ENCODE results near the gene HECTD3.
"Not testable (repeated sequence)": the region's sequence is repeated elsewhere in the genome, so short reads cannot be mapped to it uniquely, and the experiment has no call there.

Gene HECTD3

GRCh38 chr1:45001576-45001975 lies 9.5 kb downstream of the HECTD3 start:
- in situ Hi-C loops (cut with MboI; ENCODE audit: low pct_unique_long_range_greater_than_20kb, low sequenced_read_pairs); DNase-seq: not testable (repeated sequence)

GRCh38 chr1:45001011-45001481 lies 10.1 kb downstream of the HECTD3 start:
- DNase-seq: no peak
- in situ Hi-C loops (cut with MboI; ENCODE audit: low pct_unique_long_range_greater_than_20kb, low sequenced_read_pairs): no loop called here

GRCh38 chr1:44999232-44999631 lies 11.9 kb downstream of the HECTD3 start:
- no peak for DNase-seq
- in situ Hi-C loops (cut with MboI; ENCODE audit: low pct_unique_long_range_greater_than_20kb, low sequenced_read_pairs): no loop called here

- in situ Hi-C loops (cut with MboI; ENCODE audit: low pct_unique_long_range_greater_than_20kb, low sequenced_read_pairs): no loop called here
- DNase-seq: no peak
These were observed 15.5 kb downstream of the HECTD3 start for GRCh38 chr1:44995467-44996238.

GRCh38 chr1:44994309-44994898 lies 16.7 kb downstream of the HECTD3 start:
- in situ Hi-C loops (cut with MboI; ENCODE audit: low pct_unique_long_range_greater_than_20kb, low sequenced_read_pairs): no loop called here
- DNase-seq: no peak

GRCh38 chr1:44988531-44989156 lies 22.5 kb downstream of the HECTD3 start:
- in situ Hi-C loops (cut with MboI; ENCODE audit: low pct_unique_long_range_greater_than_20kb, low sequenced_read_pairs): no loop called here
- no peak for DNase-seq

GRCh38 chr1:44985747-44986359 lies 25.3 kb downstream of the HECTD3 start:
- peak; percentile 9 for DNase-seq
- in situ Hi-C loops (cut with MboI; ENCODE audit: low pct_unique_long_range_greater_than_20kb, low sequenced_read_pairs): no loop called here

- in situ Hi-C loops (cut with MboI; ENCODE audit: low pct_unique_long_range_greater_than_20kb, low sequenced_read_pairs): not testable (repeated sequence)
These were observed 33.8 kb downstream of the HECTD3 start for GRCh38 chr1:44977372-44977771.

GRCh38 chr1:44976252-44976651 lies 34.9 kb downstream of the HECTD3 start:
- no peak for DNase-seq
- in situ Hi-C loops (cut with MboI; ENCODE audit: low pct_unique_long_range_greater_than_20kb, low sequenced_read_pairs): no loop called here

More at GRCh38 chr1:44977372-44977771, 33.8 kb downstream of the HECTD3 start:
- not testable (repeated sequence) for DNase-seq

- in situ Hi-C loops (cut with MboI; ENCODE audit: low pct_unique_long_range_greater_than_20kb, low sequenced_read_pairs): no loop called here
- DNase-seq: no peak
These were observed 37.5 kb downstream of the HECTD3 start for GRCh38 chr1:44973645-44974044.

GRCh38 chr1:44970317-44970716 lies 40.8 kb downstream of the HECTD3 start:
- in situ Hi-C loops (cut with MboI; ENCODE audit: low pct_unique_long_range_greater_than_20kb, low sequenced_read_pairs): no loop called here
- DNase-seq: peak; percentile 31

GRCh38 chr1:44964396-44964795 lies 46.7 kb downstream of the HECTD3 start:
- DNase-seq: no peak
- in situ Hi-C loops (cut with MboI; ENCODE audit: low pct_unique_long_range_greater_than_20kb, low sequenced_read_pairs): no loop called here

- in situ Hi-C loops (cut with MboI; ENCODE audit: low pct_unique_long_range_greater_than_20kb, low sequenced_read_pairs): no loop called here
- DNase-seq: no peak
These were observed 48.4 kb downstream of the HECTD3 start for GRCh38 chr1:44962729-44963128.

GRCh38 chr1:44962022-44962421 lies 49.1 kb downstream of the HECTD3 start:
- DNase-seq; in situ Hi-C loops (cut with MboI; ENCODE audit: low pct_unique_long_range_greater_than_20kb, low sequenced_read_pairs): not testable (repeated sequence)

GRCh38 chr1:44957566-44957965 lies 53.6 kb downstream of the HECTD3 start:
- in situ Hi-C loops (cut with MboI; ENCODE audit: low pct_unique_long_range_greater_than_20kb, low sequenced_read_pairs); DNase-seq: not testable (repeated sequence)

GRCh38 chr1:44956077-44956476 lies 55.0 kb downstream of the HECTD3 start:
- in situ Hi-C loops (cut with MboI; ENCODE audit: low pct_unique_long_range_greater_than_20kb, low sequenced_read_pairs); DNase-seq: not testable (repeated sequence)

All from KBM-7 (cell line).